ENCODE measurements around the gene CMTM5.

Gene CMTM5

DNA sequence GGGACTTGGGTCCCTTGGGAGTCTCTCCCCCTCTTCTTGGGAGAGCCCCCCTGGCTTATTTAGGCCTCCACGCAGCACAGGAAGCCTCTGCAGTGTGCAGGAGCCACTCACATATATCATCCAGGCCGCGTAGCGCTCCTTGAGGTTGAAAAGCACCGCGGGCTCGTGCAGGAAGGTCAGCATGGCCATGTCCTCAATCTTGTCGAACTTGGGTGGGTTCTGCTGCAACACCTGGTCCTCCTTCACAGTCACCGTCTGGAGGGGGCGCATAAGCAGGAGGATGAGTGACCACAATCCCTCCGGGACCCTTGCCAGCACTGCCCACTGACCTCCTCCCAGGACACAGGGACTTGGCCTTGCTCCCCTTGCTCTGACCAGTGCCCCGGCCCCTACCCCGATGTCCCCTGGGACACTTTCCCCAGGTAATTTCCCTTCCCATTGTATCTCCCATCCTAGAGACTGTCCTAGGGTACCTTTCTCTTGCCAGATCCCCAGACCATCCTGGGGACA lies 28.7 kb downstream of the CMTM5 start:
- H3K27me3 ChIP-seq (ENCODE audit: insufficient read depth, low read depth): peaks cover 28% of the 10 kb centered on the region; the same call in 1 of the 2 replicates
- H3K9ac ChIP-seq: no peak overlapping the region
- TF ChIP-seq, protein P1, sequence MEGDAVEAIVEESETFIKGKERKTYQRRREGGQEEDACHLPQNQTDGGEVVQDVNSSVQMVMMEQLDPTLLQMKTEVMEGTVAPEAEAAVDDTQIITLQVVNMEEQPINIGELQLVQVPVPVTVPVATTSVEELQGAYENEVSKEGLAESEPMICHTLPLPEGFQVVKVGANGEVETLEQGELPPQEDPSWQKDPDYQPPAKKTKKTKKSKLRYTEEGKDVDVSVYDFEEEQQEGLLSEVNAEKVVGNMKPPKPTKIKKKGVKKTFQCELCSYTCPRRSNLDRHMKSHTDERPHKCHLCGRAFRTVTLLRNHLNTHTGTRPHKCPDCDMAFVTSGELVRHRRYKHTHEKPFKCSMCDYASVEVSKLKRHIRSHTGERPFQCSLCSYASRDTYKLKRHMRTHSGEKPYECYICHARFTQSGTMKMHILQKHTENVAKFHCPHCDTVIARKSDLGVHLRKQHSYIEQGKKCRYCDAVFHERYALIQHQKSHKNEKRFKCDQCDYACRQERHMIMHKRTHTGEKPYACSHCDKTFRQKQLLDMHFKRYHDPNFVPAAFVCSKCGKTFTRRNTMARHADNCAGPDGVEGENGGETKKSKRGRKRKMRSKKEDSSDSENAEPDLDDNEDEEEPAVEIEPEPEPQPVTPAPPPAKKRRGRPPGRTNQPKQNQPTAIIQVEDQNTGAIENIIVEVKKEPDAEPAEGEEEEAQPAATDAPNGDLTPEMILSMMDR (conservative IDR thresholded peaks at IDR 0.05; ENCODE audit: low read depth, low read length): no peak
- H3K4me3 ChIP-seq (IDR thresholded peaks at IDR 0.05; ENCODE audit: insufficient read depth, low read depth, low read length): no peak overlapping the region
- no peak overlapping the region for H3K27ac ChIP-seq
- no peak overlapping the region for H2AFZ ChIP-seq (ENCODE audit: low read depth)
- no peaks in the 10 kb centered on the region for H3K36me3 ChIP-seq (ENCODE audit: insufficient read depth)
- no peaks in the 10 kb centered on the region for H4K20me1 ChIP-seq (ENCODE audit: insufficient read depth)
- H3K79me2 ChIP-seq (ENCODE audit: insufficient read depth, low read depth): no peaks in the 10 kb centered on the region
- no peaks in the 10 kb centered on the region for H3K4me1 ChIP-seq (ENCODE audit: low read depth, poor library complexity, severe bottlenecking)
- no peak overlapping the region for H3K4me2 ChIP-seq

- Histone ChIP-seq H2AFZ (ENCODE audit: low read depth) (no peak overlapping the region), H3K27me3 (ENCODE audit: insufficient read depth, low read depth) (peaks cover 30% of the 10 kb centered on the region; the same call in 1 of the 2 replicates), H4K20me1 (ENCODE audit: insufficient read depth) (no peaks in the 10 kb centered on the region), H3K4me1 (ENCODE audit: low read depth, poor library complexity, severe bottlenecking) (no peaks in the 10 kb centered on the region), H3K79me2 (ENCODE audit: insufficient read depth, low read depth) (no peaks in the 10 kb centered on the region), H3K27ac (no peak overlapping the region), H3K4me3 (IDR thresholded peaks at IDR 0.05; ENCODE audit: insufficient read depth, low read depth, low read length) (no peak overlapping the region), H3K36me3 (ENCODE audit: insufficient read depth) (no peaks in the 10 kb centered on the region), H3K4me2 (no peak overlapping the region), H3K9ac (no peak overlapping the region)
- TF ChIP-seq, protein P1 (conservative IDR thresholded peaks at IDR 0.05; ENCODE audit: low read depth, low read length): no peak
These were observed 29.4 kb downstream of the CMTM5 start for GRCh38 chr14:23406244-23406643.

DNA sequence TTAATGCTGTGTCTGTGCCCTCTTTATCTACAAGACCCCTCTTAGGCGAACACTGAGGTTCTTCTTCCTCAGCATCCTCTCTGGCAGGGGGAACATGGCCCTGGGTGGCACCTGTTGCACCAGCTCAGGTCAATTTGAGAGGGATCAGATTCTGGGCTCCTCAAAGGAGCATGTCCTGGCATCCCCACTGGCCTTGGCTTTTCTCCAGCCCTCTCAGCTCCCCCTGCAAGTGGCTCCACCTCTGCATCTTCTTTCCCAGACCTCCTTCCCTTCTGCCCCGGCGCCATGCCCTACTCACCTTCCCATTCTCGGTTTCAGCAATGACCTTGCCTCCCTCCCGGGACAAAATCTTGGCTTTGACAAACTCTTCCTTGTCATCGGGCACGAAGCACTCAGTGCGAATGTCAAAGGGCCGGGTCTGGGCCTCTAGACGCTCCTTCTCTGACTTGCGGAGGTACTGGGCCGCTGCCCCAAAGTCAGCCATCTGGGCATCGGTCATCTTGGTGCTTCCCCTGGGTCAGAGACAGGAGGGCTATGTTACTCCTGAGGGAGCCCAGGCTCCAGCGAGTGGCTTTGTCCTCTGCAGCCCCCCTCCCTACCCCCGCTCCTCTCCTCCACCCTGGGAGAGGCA lies 30.0 kb downstream of the CMTM5 start:
- Histone ChIP-seq H3K4me2 (no peak overlapping the region), H3K9ac (no peak overlapping the region), H3K4me1 (ENCODE audit: low read depth, poor library complexity, severe bottlenecking) (no peaks in the 10 kb centered on the region), H2AFZ (ENCODE audit: low read depth) (no peak overlapping the region), H3K36me3 (ENCODE audit: insufficient read depth) (no peaks in the 10 kb centered on the region), H3K79me2 (ENCODE audit: insufficient read depth, low read depth) (no peaks in the 10 kb centered on the region), H3K4me3 (IDR thresholded peaks at IDR 0.05; ENCODE audit: insufficient read depth, low read depth, low read length) (no peak overlapping the region), H4K20me1 (ENCODE audit: insufficient read depth) (no peaks in the 10 kb centered on the region), H3K27ac (no peak overlapping the region), H3K27me3 (ENCODE audit: insufficient read depth, low read depth) (peaks cover 33% of the 10 kb centered on the region; the same call in 1 of the 2 replicates)
- TF ChIP-seq, protein P1 (conservative IDR thresholded peaks at IDR 0.05; ENCODE audit: low read depth, low read length): no peak

DNA sequence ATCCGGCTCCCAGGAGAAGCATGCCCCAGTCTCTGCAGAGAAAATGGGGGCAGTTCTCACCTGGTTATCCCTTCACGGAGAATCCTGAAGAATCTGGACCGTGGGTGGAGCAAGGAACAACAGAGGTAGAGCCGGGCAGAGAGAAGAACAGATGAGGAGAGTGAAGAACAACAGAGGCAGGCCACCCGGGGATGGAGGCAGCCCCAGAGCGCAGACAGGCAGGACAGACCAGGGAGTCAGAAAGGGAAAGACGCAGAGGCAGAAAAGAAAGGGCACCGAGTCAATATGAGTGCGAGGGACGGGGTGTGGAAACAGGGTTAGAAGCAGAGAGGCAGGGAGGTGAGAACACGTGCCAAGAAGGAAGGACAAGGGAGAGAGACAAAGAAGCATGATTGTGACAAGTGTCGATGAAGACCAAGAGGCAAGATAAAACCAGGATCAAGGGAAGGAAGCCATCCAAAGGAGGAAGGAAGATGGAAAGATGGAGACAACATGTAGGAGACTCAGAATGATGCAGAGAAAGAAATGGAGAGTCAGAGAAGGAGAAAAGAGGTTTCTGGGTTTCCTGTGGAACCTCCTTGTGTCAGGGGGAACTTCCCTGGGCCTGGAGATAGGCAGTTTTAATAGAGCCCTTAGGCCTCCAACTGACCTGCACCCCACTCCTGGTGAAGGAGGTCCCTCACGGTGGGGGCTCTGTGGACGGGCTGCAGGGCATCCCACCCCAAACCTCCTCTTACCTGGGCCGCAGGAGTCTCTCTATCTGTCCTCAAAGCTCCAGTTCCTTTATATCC lies 30.9 kb downstream of the CMTM5 start, which contains the start of gene MYH6:
MYH6 (minus strand) TSS at position 758 of the 791 bp plus-strand sequence. CDS start 1,050 bp downstream, outside the sequence.
- H3K4me1 ChIP-seq (ENCODE audit: low read depth, poor library complexity, severe bottlenecking): no peaks in the 10 kb centered on the region
- H3K4me2 ChIP-seq: no peak within 1 kb of the TSS
- H4K20me1 ChIP-seq (ENCODE audit: insufficient read depth): no peaks in the 10 kb centered on the region
- no peak within 1 kb of the TSS for H3K27ac ChIP-seq
- no peak within 1 kb of the TSS for H3K4me3 ChIP-seq (IDR thresholded peaks at IDR 0.05; ENCODE audit: insufficient read depth, low read depth, low read length)
- no peaks in the 10 kb centered on the region for H3K79me2 ChIP-seq (ENCODE audit: insufficient read depth, low read depth)
- TF ChIP-seq, protein P1 (conservative IDR thresholded peaks at IDR 0.05; ENCODE audit: low read depth, low read length): no peak
- no peak within 1 kb of the TSS for H2AFZ ChIP-seq (ENCODE audit: low read depth)
- no peaks in the 10 kb centered on the region for H3K36me3 ChIP-seq (ENCODE audit: insufficient read depth)
- no peak within 1 kb of the TSS for H3K9ac ChIP-seq
- peaks cover 33% of the 10 kb centered on the region; the same call in 1 of the 2 replicates for H3K27me3 ChIP-seq (ENCODE audit: insufficient read depth, low read depth)
